GM21447 (cell line): Measurements from ENCODE around the gene CHD5.
"Not testable (repeated sequence)": the region's sequence is repeated elsewhere in the genome, so short reads cannot be mapped to it uniquely, and the experiment has no call there.

Source experiments
- ATAC-seq: cut with Tn5 transposase; IDR thresholded peaks from one replicate; pipeline ENCODE4 v1.9.1; 2021; ENCODE audit not compliant: unreplicated experiment

The CHD5 gene

DNA sequence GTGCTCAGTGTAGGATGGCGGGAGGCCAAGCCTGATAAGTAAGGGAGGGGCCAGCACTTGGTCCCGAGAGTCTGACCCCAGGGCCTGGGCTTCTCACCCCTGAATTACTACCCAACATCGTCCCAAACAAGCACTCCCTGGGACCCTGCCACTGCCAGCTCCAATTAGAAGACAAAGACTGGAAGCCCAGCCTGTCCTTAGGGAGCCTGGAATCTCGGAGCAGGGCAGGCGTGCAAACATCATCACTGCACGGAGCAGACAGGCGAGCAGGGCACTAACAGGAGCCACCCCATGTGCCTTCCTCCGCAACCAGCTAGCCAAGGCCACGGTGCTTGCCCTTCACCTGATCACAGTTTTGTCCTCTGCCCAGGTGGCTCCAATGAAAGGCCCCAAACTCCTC, 111.2 kb downstream of the CHD5 start:
- ATAC-seq = no peak

- no peak for ATAC-seq
These were observed 112.0 kb downstream of the CHD5 start for GRCh38 chr1:6068073-6068472.

DNA sequence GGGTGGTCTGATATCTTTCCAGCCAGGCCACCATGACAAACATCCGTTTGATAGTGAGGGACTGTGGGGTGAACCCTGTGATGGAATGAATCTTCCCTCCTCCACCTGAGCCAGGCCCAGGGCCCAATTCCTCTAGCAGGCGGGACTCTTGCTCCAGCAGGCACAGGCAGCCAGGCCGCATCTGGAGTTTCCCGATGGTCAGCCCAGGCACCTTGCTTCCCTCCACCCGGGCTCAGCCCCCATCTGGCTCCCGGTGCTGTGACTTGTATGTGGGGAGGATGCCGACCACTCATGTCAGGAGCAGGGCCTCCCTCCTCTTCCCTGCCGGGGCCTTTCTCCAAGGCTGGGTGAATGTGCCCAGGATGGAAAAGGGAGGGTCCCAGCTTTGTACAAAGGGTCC, 113.4 kb downstream of the CHD5 start:
- ATAC-seq = no peak

DNA sequence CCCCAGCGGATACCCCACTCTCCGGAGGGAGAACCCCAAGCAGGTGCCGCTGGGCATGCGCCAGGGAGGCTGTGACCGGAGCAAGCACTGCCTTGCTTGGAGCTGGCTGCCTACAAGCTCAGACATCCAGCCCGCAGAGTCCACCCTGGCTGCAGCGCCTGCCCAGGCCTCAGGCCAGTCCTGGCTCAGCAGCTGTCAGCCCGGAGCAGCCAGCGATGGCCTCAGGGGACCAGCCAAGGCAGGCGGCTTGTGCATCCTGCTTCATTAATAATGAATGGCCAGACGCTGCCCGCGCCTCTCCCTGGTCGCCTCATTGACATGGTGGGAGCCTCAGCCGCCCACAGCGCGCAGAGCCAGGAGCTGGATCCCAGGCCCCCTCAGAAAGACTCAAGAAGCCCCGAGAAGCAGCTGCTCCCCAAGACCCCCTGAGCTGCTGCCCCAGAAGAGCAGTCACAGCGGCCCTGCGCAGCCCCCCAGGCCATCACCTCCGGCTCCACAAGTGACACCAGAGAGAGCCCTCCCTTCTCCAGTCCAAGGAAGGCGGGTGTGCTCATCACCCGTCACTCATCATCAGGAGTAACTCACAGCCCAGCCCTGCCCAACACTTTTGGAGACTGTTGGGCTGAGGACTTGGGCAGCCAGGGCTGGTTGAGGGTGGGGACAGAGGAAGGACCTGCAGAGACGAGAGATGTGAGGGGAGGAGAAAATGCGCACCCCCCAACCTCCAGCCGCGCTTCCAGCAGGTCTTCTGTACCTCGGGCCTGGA, 114.8 kb downstream of the CHD5 start:
- no peak for ATAC-seq

DNA sequence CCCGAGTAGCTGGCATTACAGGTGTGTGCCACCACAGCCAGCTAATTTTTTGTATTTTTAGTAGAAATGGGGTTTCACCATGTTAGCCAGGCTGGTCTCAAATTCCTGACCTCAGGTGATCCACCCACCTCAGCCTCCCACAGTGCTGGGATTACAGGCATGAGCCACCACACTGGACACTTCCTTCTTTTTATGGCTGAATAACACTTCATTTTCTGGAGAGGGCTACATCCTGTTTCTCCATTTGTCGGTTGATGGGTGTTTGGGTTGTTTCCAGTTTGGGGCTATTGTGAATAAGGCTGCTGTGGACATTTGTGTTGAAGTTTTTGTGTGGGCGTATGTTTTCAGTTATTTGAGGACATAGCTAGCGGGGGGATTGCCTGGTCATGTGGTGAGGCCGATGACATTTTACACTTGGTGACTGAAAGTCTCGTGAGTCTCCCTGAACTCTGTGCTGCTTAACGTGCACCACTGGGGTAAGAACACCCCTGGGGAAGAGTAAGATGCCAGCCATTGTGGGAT, 116.5 kb downstream of the CHD5 start:
- not testable (repeated sequence) for ATAC-seq

DNA sequence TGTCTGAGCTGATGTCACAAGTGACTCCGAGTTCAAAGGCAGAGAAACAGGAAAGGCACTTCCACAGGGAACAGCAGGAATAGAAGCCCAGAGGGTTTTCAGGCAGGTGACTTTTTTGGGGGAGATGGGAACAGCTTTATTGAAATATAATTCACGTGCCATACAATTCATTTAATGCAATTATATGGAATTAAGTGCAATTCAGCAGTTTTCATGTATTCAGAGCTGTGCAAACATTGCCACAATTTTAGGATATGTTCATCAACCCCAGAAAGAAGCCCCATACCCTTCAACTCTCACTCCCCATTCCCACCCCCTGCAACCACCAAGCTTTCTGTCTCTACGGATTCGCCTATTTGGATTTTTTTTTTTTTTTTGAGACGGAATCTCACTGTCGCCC, 117.5 kb downstream of the CHD5 start:
- no peak for ATAC-seq

DNA sequence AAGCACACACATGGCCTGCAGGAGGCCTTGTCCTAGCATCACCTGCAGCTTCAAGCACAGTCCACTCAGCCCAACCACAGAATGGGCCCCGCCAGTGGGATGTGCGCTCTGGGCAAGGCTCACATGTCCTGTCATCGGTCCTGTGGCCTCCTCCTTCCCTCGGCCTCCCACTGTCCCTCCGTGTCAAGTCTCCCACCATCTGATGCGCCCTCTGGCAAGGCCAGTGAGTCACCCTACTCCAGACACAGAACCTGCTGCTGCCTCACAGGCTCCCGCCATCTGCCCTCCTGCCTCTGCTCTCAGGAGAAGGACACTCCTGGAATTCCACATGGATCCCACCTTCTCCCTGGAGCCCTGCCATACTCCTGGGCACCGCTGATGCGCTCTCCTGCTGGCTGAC, 120.3 kb downstream of the CHD5 start:
- ATAC-seq = no peak

- ATAC-seq = no peak
These were observed 122.8 kb downstream of the CHD5 start for GRCh38 chr1:6057170-6057845.

GRCh38 chr1:6056572-6056948, 123.6 kb downstream of the CHD5 start:
- no peak for ATAC-seq

GRCh38 chr1:6054596-6054995, 125.5 kb downstream of the CHD5 start:
- no peak for ATAC-seq

- no peak for ATAC-seq
These were observed 126.9 kb downstream of the CHD5 start for GRCh38 chr1:6053206-6053546.

DNA sequence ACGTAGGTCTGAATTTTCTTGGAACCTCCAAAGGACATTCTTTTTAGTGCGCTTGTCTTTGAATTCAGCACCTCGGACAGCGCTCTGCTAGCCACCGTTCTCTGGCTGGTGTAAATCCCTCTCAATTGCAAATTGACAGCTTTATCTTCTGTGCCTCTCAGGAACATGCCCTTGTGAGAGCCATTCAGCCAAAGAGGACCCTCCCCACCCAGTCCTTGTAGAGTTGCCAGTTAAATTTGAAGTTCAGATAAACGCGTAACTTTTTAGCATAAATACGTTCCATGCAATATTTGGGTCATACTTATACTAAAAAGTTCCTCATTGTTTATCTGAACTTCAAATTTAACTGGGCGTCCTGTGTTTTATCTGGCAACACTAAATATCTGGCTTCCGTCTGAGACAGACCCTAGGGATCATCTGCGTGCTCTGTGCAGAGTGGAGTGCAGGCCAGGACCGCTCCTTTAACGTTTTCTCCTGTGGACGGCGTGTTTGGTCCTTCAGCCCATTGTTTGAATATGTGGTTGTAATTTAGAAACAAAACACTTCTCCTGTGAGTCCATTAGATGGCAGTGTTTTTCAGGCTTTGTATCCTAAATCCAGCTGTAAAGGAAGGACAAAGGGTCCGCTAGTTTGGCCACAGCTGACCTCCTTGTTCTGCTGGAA, 127.4 kb downstream of the CHD5 start:
- ATAC-seq = no peak
